NCI-H146 (cell line): ENCODE results near the gene IRGQ.
A peak's percentile ranks its signal among the peaks of the same experiment; 100 is the strongest.

Experiments used
- DNase-seq: peaks from one replicate; lab custom pipeline; 2025; lab: John Stamatoyannopoulos, UW

IRGQ gene

DNA sequence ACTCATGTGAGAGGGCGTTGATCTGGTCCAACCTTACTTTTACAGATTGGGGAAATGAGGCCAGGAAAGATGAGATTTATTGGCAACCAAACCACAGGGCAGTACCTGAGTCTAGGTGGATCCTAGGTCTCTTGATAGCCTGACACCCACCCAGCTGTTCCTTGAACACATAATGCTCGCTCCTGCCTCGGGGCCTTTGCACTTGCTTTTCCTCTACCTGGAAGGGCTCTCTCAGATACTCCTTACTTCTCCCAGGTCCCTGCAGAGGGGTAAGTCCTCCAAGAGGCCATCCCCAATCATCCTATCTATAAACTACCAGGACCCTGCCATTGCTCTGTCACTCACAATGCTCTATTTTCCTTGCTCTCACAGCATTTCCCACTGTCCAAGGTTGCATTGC, 55.6 kb downstream of the IRGQ start:
- DNase-seq, result no peak

DNA sequence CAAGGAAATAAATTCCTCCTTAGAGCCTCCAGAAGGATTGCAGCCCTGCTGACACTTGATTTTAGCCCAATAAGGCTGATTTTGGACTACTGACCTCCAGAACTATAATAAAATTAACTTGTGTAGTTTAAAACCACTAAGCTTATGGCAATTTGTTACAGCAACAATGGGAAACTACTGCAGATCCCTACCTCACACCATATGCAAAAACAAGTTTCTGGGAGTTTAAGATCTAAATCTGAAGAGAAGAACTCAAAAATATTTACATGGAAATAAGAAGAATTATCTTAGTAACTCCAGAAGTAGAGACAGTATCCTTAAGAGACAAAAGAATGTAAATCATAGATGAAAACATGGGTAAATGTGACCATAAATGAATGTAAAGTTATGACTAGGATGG, 57.0 kb downstream of the IRGQ start:
- DNase-seq, result no peak

DNA sequence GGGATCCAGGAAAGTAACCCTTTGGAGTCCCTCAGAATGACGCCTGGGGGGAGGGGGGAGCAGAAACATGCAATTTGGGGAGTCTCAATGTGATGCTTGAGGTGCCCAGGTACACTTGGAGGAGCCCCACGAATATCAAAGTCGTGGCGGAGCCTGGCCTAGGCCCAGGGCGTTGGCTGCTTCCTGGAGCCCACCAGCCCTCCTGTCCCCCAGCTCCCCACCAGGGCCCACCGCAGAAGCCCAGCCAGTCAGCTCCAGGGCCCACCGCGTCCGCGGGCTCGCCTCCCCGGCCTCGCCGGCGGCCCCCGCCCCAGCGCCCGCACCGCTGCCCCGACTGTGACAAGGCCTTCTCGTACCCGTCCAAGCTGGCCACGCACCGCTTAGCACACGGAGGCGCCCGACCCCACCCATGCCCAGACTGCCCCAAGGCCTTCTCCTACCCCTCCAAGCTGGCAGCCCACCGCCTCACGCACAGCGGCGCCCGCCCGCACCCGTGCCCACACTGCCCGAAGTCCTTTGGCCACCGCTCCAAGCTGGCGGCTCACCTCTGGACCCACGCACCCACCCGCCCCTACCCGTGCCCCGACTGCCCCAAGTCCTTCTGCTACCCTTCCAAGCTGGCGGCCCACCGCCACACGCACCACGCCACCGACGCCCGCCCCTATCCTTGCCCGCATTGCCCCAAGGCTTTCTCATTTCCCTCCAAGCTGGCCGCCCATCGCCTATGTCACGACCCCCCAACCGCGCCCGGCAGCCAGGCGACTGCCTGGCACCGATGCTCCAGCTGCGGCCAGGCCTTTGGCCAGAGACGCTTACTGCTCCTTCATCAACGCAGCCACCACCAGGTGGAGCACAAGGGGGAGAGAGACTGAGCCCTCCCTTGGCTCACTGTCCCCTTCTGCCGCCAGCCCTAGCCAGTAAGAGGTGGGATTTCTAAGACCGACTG, 60.8 kb downstream of the IRGQ start:
- DNase-seq, result peak; percentile 24
